ENCODE measurements around the gene GSTM3.
A peak's percentile ranks its signal among the peaks of the same experiment; 100 is the strongest.

Gene GSTM3

GRCh38 chr1:109740615-109741373 is at the start of gene GSTM3:
Gene GSTM3, minus strand, starts transcription at chr1:109741038. Its CDS starts 751 bp downstream, at chr1:109740287.
- H3K9me3 ChIP-seq (ENCODE audit: control insufficient read depth, low read depth, low read length), result no peaks in the 10 kb centered on the region
- peaks cover 55% of the 10 kb centered on the region for H3K27me3 ChIP-seq (ENCODE audit: control insufficient read depth, insufficient read depth, low read length)
- peak within 1 kb of the TSS; percentile 33 for H3K9ac ChIP-seq (ENCODE audit: low read length)
- peak within 1 kb of the TSS; percentile 65 for H3K4me3 ChIP-seq (ENCODE audit: low read length)
- H3K4me1 ChIP-seq (ENCODE audit: control insufficient read depth, low read depth, low read length), result no peaks in the 10 kb centered on the region
- no peaks in the 10 kb centered on the region for H3K36me3 ChIP-seq (ENCODE audit: control insufficient read depth, low read depth, low read length)
- H3K27ac ChIP-seq (ENCODE audit: low read length), result no peak within 1 kb of the TSS

GRCh38 chr1:109790329-109790728 is 49.5 kb upstream of the GSTM3 start:
- H3K27me3 ChIP-seq (ENCODE audit: control insufficient read depth, insufficient read depth, low read length), result no peaks in the 10 kb centered on the region
- H3K9me3 ChIP-seq (ENCODE audit: control insufficient read depth, low read depth, low read length), result no peaks in the 10 kb centered on the region
- no peak overlapping the region for H3K27ac ChIP-seq (ENCODE audit: low read length)
- no peak overlapping the region for H3K4me3 ChIP-seq (ENCODE audit: low read length)
- no peaks in the 10 kb centered on the region for H3K36me3 ChIP-seq (ENCODE audit: control insufficient read depth, low read depth, low read length)
- peaks cover 24% of the 10 kb centered on the region for H3K4me1 ChIP-seq (ENCODE audit: control insufficient read depth, low read depth, low read length)
- H3K9ac ChIP-seq (ENCODE audit: low read length), result no peak overlapping the region

- Histone ChIP-seq H3K27ac (ENCODE audit: low read length) (no peak overlapping the region), H3K36me3 (ENCODE audit: control insufficient read depth, low read depth, low read length) (no peaks in the 10 kb centered on the region), H3K4me1 (ENCODE audit: control insufficient read depth, low read depth, low read length) (peaks cover 24% of the 10 kb centered on the region), H3K27me3 (ENCODE audit: control insufficient read depth, insufficient read depth, low read length) (no peaks in the 10 kb centered on the region), H3K9ac (ENCODE audit: low read length) (no peak overlapping the region), H3K4me3 (ENCODE audit: low read length) (no peak overlapping the region), H3K9me3 (ENCODE audit: control insufficient read depth, low read depth, low read length) (no peaks in the 10 kb centered on the region)
Observed at GRCh38 chr1:109789551-109790180, 48.8 kb upstream of the GSTM3 start.

GRCh38 chr1:109788695-109789521 is 48.1 kb upstream of the GSTM3 start:
- Histone ChIP-seq H3K9me3 (ENCODE audit: control insufficient read depth, low read depth, low read length) (no peaks in the 10 kb centered on the region), H3K4me3 (ENCODE audit: low read length) (no peak overlapping the region), H3K27me3 (ENCODE audit: control insufficient read depth, insufficient read depth, low read length) (no peaks in the 10 kb centered on the region), H3K4me1 (ENCODE audit: control insufficient read depth, low read depth, low read length) (peaks cover 21% of the 10 kb centered on the region), H3K36me3 (ENCODE audit: control insufficient read depth, low read depth, low read length) (no peaks in the 10 kb centered on the region), H3K27ac (ENCODE audit: low read length) (no peak overlapping the region), H3K9ac (ENCODE audit: low read length) (no peak overlapping the region)

- Histone ChIP-seq H3K27ac (ENCODE audit: low read length) (no peak overlapping the region), H3K9ac (ENCODE audit: low read length) (no peak overlapping the region), H3K27me3 (ENCODE audit: control insufficient read depth, insufficient read depth, low read length) (no peaks in the 10 kb centered on the region), H3K4me1 (ENCODE audit: control insufficient read depth, low read depth, low read length) (peaks cover 21% of the 10 kb centered on the region), H3K9me3 (ENCODE audit: control insufficient read depth, low read depth, low read length) (no peaks in the 10 kb centered on the region), H3K4me3 (ENCODE audit: low read length) (no peak overlapping the region), H3K36me3 (ENCODE audit: control insufficient read depth, low read depth, low read length) (no peaks in the 10 kb centered on the region)
Observed at GRCh38 chr1:109787845-109788601, 47.2 kb upstream of the GSTM3 start.

GRCh38 chr1:109787211-109787844 is 46.5 kb upstream of the GSTM3 start:
- Histone ChIP-seq H3K27ac (ENCODE audit: low read length) (no peak overlapping the region), H3K4me1 (ENCODE audit: control insufficient read depth, low read depth, low read length) (peaks cover 23% of the 10 kb centered on the region), H3K9me3 (ENCODE audit: control insufficient read depth, low read depth, low read length) (no peaks in the 10 kb centered on the region), H3K36me3 (ENCODE audit: control insufficient read depth, low read depth, low read length) (no peaks in the 10 kb centered on the region), H3K27me3 (ENCODE audit: control insufficient read depth, insufficient read depth, low read length) (no peaks in the 10 kb centered on the region), H3K9ac (ENCODE audit: low read length) (no peak overlapping the region), H3K4me3 (ENCODE audit: low read length) (no peak overlapping the region)

- no peak overlapping the region for H3K9ac ChIP-seq (ENCODE audit: low read length)
- no peaks in the 10 kb centered on the region for H3K36me3 ChIP-seq (ENCODE audit: control insufficient read depth, low read depth, low read length)
- no peaks in the 10 kb centered on the region for H3K27me3 ChIP-seq (ENCODE audit: control insufficient read depth, insufficient read depth, low read length)
- no peak overlapping the region for H3K27ac ChIP-seq (ENCODE audit: low read length)
- peaks cover 16% of the 10 kb centered on the region for H3K4me1 ChIP-seq (ENCODE audit: control insufficient read depth, low read depth, low read length)
- H3K9me3 ChIP-seq (ENCODE audit: control insufficient read depth, low read depth, low read length), result no peaks in the 10 kb centered on the region
- H3K4me3 ChIP-seq (ENCODE audit: low read length), result no peak overlapping the region
Observed at GRCh38 chr1:109786531-109787021, 45.7 kb upstream of the GSTM3 start.

GRCh38 chr1:109786112-109786480 is 45.3 kb upstream of the GSTM3 start:
- Histone ChIP-seq H3K4me3 (ENCODE audit: low read length) (no peak overlapping the region), H3K4me1 (ENCODE audit: control insufficient read depth, low read depth, low read length) (peaks cover 11% of the 10 kb centered on the region), H3K27me3 (ENCODE audit: control insufficient read depth, insufficient read depth, low read length) (no peaks in the 10 kb centered on the region), H3K9me3 (ENCODE audit: control insufficient read depth, low read depth, low read length) (peaks cover 2% of the 10 kb centered on the region), H3K9ac (ENCODE audit: low read length) (no peak overlapping the region), H3K36me3 (ENCODE audit: control insufficient read depth, low read depth, low read length) (no peaks in the 10 kb centered on the region), H3K27ac (ENCODE audit: low read length) (no peak overlapping the region)

- H3K9me3 ChIP-seq (ENCODE audit: control insufficient read depth, low read depth, low read length), result peaks cover 7% of the 10 kb centered on the region
- no peak overlapping the region for H3K27ac ChIP-seq (ENCODE audit: low read length)
- H3K9ac ChIP-seq (ENCODE audit: low read length), result no peak overlapping the region
- no peaks in the 10 kb centered on the region for H3K27me3 ChIP-seq (ENCODE audit: control insufficient read depth, insufficient read depth, low read length)
- H3K36me3 ChIP-seq (ENCODE audit: control insufficient read depth, low read depth, low read length), result no peaks in the 10 kb centered on the region
- no peak overlapping the region for H3K4me3 ChIP-seq (ENCODE audit: low read length)
- H3K4me1 ChIP-seq (ENCODE audit: control insufficient read depth, low read depth, low read length), result peaks cover 10% of the 10 kb centered on the region
Observed at GRCh38 chr1:109785446-109786111, 44.7 kb upstream of the GSTM3 start.

- H3K27me3 ChIP-seq (ENCODE audit: control insufficient read depth, insufficient read depth, low read length), result no peaks in the 10 kb centered on the region
- no peaks in the 10 kb centered on the region for H3K36me3 ChIP-seq (ENCODE audit: control insufficient read depth, low read depth, low read length)
- H3K9me3 ChIP-seq (ENCODE audit: control insufficient read depth, low read depth, low read length), result peaks cover 10% of the 10 kb centered on the region
- no peak overlapping the region for H3K9ac ChIP-seq (ENCODE audit: low read length)
- peaks cover 10% of the 10 kb centered on the region for H3K4me1 ChIP-seq (ENCODE audit: control insufficient read depth, low read depth, low read length)
- H3K27ac ChIP-seq (ENCODE audit: low read length), result no peak overlapping the region
- no peak overlapping the region for H3K4me3 ChIP-seq (ENCODE audit: low read length)
Observed at GRCh38 chr1:109784551-109785252, 43.9 kb upstream of the GSTM3 start.
